ENCODE data around the gene ABCA3. TPM values are rescaled to one million over a fixed set of nuclear protein-coding genes. Genes with fewer than 3 reads are reported as not detected.

ABCA3 gene
- total RNA-seq, 4 donors from 2014 or later, result 6.8 to 17.9 (median 11.0) TPM

- 69% methylated on average over 2 of the region's 18 CpGs for WGBS
- no peaks in the 10 kb centered on the region for H3K9me3 ChIP-seq
- no peak for TF ChIP-seq POLR2A (IDR thresholded peaks at IDR 0.05)
- TF ChIP-seq EP300 (IDR thresholded peaks at IDR 0.05), result no peak
- no peak for TF ChIP-seq POLR2AphosphoS5 (IDR thresholded peaks at IDR 0.05)
- TF ChIP-seq CTCF (IDR thresholded peaks at IDR 0.05), result no peak
- peaks cover 61% of the 10 kb centered on the region for H3K36me3 ChIP-seq
- no peak overlapping the region for H3K4me3 ChIP-seq
- no peak for DNase-seq (ENCODE audit: low spot score in 2 of 2)
- no peak overlapping the region for H3K27ac ChIP-seq
- peaks cover 19% of the 10 kb centered on the region for H3K27me3 ChIP-seq
- H3K4me1 ChIP-seq, result peaks cover 39% of the 10 kb centered on the region
Measured at GRCh38 chr16:2234813-2235170, 105.7 kb downstream of the ABCA3 start.

DNA sequence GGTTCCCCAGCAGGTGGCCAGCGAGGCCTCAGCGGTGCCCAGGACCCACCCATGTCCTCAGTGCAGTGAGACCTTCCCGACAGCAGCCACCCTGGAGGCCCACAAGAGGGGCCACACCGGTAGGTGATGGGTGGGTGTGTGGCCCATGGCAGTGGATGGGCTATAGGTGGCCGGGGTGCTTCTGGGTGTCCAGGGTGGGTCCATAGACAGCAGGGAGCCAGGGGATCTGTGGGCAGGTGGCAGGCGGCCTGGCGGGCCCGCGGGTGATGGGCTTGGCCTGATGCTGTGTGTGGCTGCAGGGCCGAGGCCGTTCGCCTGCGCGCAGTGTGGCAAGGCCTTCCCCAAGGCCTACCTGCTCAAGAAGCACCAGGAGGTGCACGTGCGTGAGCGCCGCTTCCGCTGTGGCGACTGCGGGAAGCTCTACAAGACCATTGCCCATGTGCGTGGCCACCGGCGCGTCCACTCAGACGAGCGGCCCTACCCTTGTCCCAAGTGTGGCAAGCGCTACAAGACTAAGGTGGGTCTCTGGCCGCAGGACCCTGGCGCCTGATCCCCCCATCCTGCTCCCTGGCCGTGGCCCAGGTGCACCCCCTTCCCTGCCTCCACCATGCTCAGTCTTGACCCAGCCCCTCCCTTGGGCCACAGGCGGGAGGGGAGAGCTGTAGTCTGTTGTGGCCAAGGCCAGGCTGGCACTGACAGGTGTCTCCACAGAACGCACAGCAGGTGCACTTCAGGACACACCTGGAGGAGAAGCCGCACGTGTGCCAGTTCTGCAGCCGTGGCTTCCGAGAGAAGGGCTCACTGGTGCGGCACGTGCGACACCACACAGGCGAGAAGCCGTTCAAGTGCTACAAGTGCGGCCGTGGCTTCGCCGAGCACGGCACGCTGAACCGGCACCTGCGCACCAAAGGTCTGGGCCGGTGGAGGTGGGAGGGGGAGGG, 106.4 kb downstream of the ABCA3 start:
- H3K4me3 ChIP-seq, result no peak overlapping the region
- H3K27ac ChIP-seq, result no peak overlapping the region
- H3K4me1 ChIP-seq, result peaks cover 39% of the 10 kb centered on the region
- H3K36me3 ChIP-seq, result peaks cover 64% of the 10 kb centered on the region
- peaks cover 19% of the 10 kb centered on the region for H3K27me3 ChIP-seq
- no peaks in the 10 kb centered on the region for H3K9me3 ChIP-seq
- WGBS, result 96% methylated on average over 13 of the region's 51 CpGs
- no peak for TF ChIP-seq EP300 (IDR thresholded peaks at IDR 0.05)
- no peak for TF ChIP-seq POLR2AphosphoS5 (IDR thresholded peaks at IDR 0.05)
- no peak for TF ChIP-seq POLR2A (IDR thresholded peaks at IDR 0.05)
- no peak for TF ChIP-seq CTCF (IDR thresholded peaks at IDR 0.05)
- peak in 1 of 2 donors; percentile 62 for DNase-seq (ENCODE audit: low spot score in 2 of 2)

DNA sequence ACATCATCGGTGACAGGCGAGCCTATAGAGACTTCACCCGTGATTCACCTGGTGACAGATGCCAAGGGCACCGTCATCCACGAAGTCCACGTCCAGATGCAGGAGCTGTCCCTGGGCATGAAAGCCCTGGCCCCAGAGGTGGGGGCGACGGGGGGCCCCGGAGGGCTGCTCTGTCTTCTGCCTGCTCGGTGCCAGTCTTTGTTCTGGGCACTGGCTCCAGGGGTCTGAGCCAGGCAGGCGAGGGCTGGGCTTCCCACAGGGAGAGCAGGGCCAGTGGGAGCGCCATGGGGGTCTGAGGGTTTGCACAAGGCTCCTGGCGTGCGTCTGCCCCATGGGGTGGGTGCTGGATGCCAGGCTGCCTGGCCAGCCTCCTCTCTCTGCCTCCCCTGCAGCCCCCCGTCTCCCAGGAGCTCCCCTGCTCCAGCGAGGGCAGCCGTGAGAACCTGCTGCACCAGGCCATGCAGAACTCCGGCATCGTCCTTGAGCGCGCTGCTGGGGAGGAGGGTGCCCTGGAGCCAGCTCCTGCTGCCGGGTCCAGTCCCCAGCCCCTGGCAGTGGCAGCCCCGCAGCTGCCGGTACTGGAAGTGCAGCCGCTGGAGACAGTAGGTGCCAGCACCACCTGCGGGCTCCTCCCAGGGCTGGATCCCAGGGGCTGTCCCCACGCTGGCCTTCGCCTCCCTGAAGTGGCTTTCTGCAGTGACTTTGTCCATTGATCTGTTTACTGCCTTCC, 107.3 kb downstream of the ABCA3 start:
- Histone ChIP-seq H3K4me1 (peaks cover 34% of the 10 kb centered on the region), H3K9me3 (no peaks in the 10 kb centered on the region), H3K27me3 (peaks cover 19% of the 10 kb centered on the region), H3K4me3 (no peak overlapping the region), H3K36me3 (peaks cover 74% of the 10 kb centered on the region), H3K27ac (no peak overlapping the region)
- DNase-seq (ENCODE audit: low spot score in 2 of 2), result peak in 1 of 2 donors; percentile 62
- TF ChIP-seq EP300 (IDR thresholded peaks at IDR 0.05) (no peak), POLR2AphosphoS5 (IDR thresholded peaks at IDR 0.05) (no peak), POLR2A (IDR thresholded peaks at IDR 0.05) (no peak), CTCF (IDR thresholded peaks at IDR 0.05) (no peak)
- 100% methylated on average over 5 of the region's 28 CpGs for WGBS

DNA sequence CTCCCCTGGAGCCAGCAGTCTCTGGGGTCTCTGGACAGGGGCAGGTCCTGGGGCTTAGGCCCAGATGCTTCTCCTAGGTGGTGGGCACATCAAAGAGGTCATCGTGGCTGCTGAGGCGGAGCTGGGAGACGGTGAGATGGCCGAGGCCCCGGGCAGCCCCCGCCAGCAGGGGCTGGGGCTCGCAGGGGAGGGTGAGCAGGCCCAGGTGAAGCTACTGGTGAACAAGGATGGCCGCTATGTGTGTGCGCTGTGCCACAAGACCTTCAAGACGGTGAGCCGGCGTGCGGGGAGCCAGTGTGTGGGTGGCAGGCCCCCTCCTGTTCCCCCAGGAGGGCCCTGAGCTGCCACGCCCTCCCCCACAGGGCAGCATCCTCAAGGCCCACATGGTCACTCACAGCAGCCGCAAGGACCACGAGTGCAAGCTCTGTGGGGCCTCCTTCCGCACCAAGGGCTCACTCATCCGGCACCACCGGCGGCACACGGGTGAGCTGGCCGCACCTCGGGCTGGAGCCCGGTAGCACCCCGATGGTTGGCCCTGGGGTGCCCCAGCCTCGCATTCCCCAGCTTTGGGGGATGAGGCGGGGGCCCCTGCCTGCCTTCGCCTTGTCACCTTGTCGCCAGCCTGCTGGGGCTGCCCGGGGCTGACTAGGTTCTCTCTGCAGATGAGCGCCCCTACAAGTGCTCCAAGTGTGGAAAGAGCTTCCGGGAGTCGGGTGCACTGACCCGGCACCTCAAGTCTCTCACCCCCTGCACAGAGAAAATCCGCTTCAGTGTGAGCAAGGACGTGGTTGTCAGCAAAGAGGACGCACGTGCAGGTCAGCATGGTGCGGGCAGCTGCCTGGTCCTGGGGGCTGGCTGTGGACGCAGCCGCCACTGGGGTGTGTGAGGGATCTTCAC, 108.2 kb downstream of the ABCA3 start:
- WGBS, result 87% methylated on average over 16 of the region's 41 CpGs
- peaks cover 12% of the 10 kb centered on the region for H3K27me3 ChIP-seq
- H3K36me3 ChIP-seq, result peaks cover 76% of the 10 kb centered on the region
- H3K4me1 ChIP-seq, result peaks cover 28% of the 10 kb centered on the region
- no peaks in the 10 kb centered on the region for H3K9me3 ChIP-seq
- TF ChIP-seq CTCF (IDR thresholded peaks at IDR 0.05), result no peak
- TF ChIP-seq POLR2A (IDR thresholded peaks at IDR 0.05), result no peak
- TF ChIP-seq POLR2AphosphoS5 (IDR thresholded peaks at IDR 0.05), result no peak
- H3K4me3 ChIP-seq, result no peak overlapping the region
- no peak for DNase-seq (ENCODE audit: low spot score in 2 of 2)
- H3K27ac ChIP-seq, result no peak overlapping the region

Data from suprapubic skin (tissue), 4 donors.